AG10803 (cell line): Measurements from ENCODE around the gene ARTN.

ENCODE experiments used
- DNase-seq: peaks from one replicate; pipeline ENCODE4 v3.0.0; 2010; ENCODE audit warnings: low read depth
- H3K4me3 ChIP-seq: 2 replicates; pipeline ENCODE4 v1.5.1; 2011; ENCODE audit warnings: mild to moderate bottlenecking, low read length, control low read depth
- CTCF ChIP-seq: conservative IDR thresholded peaks from 2 replicates; pipeline ENCODE4 v1.5.1; 2011; ENCODE audit warnings: mild to moderate bottlenecking, low read length, control low read depth, inconsistent platforms

The ARTN gene

DNA sequence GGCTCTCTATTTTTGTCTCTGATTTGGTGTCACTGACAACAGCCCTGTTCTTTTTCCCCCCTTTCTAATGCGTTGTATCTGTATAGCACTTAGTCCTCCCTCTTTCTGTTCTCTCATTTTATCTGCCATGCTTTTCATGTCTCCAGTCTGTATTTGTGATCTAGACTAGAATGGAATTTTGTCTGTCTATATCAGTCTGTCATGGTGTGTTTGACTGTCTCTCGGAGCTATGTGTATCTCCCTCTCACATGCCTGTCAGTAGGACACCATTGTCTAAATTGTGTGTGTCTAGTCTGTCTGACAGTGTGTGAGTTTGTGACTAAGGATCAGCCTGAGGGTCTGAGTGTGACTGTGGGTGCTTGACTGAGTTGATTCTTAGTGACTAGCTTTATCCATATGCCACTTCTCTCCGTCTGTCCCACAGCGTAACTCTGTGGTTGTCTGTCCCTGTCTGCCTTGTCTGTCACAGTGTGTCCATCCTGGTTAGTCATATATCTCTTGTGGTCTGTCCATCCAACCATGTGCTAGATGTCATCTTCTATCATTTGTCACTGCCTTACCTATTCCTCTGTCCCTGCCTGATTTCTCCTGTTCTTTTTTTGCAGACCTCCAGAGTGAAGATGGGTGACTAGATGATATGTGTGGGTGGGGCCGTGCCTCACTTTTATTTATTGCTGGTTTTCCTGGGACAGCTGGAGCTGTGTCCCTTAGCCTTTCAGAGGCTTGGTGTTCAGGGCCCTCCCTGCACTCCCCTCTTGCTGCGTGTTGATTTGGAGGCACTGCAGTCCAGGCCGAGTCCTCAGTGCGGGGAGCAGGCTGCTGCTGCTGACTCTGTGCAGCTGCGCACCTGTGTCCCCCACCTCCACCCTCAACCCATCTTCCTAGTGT is 44.0 kb downstream of the ARTN start:
- TF ChIP-seq CTCF = no peak
- peak overlapping the region; percentile 70 for H3K4me3 ChIP-seq
- DNase-seq = no peak

DNA sequence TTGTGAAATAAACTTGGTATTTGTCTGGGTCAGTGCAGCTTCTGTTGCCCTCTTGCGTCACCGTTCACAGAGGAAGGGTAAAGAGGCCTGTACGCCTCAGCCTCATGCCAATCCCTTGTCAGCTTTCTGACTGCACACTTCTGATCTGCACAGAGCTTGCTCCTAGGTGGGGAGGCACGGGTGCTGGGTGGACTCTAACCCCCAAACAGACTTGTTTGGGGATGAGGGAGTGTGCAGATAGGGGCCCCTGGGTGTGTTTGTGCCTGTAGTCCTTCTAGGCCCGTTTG is 44.6 kb downstream of the ARTN start:
- no peak for DNase-seq
- peak overlapping the region; percentile 70 for H3K4me3 ChIP-seq
- no peak for TF ChIP-seq CTCF

- H3K4me3 ChIP-seq = peak within 1 kb of the TSS; percentile 79
- peak; percentile 28 for DNase-seq
- no peak for TF ChIP-seq CTCF
These were observed 45.1 kb downstream of the ARTN start, which contains the start of gene B4GALT2 for GRCh38 chr1:43978551-43979260. Gene B4GALT2 (plus strand): TSS chr1:43979210. CDS start chr1:43981161, 1,951 bp downstream.

GRCh38 chr1:43979261-43979527 is 45.6 kb downstream of the ARTN start:
- no peak for TF ChIP-seq CTCF
- no peak for DNase-seq
- peak overlapping the region; percentile 79 for H3K4me3 ChIP-seq

DNA sequence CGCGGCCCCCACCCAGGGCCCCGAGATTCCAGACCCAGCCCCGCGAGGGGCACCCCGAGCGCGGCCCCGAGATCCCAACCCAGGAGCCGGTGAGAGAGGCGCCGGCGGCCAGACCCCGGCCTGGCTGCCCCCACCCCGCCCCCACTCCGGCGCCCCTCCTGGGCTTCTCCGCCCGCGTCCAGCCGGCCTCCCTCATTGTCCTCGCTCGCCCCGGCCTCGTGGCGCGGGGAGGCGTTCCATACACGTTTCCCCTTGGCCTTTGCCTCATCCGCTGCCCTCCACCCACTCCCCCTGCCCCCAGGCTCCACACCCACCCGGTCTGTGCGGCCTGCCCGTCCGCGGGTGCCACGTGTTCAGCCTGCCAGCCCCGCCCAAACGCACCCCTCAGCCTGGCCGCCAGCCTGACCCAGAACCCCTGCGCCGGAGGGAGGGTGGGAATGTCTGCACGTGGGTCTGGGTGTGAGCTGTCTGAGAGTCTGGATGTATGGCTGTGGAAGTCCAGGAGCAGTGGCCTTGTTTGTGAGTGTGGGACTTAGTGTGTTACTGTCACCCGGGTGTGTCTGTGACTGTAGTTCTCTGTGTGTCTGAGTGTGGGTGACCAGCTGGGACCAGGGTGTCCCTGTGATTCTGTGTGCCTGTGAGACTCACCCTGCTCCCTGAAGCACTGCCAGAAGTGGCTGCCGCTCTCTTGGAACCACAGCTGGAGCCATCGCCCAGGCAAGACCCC is 46.1 kb downstream of the ARTN start:
- peak overlapping the region; percentile 79 for H3K4me3 ChIP-seq
- TF ChIP-seq CTCF = no peak
- DNase-seq = peak; percentile 60

DNA sequence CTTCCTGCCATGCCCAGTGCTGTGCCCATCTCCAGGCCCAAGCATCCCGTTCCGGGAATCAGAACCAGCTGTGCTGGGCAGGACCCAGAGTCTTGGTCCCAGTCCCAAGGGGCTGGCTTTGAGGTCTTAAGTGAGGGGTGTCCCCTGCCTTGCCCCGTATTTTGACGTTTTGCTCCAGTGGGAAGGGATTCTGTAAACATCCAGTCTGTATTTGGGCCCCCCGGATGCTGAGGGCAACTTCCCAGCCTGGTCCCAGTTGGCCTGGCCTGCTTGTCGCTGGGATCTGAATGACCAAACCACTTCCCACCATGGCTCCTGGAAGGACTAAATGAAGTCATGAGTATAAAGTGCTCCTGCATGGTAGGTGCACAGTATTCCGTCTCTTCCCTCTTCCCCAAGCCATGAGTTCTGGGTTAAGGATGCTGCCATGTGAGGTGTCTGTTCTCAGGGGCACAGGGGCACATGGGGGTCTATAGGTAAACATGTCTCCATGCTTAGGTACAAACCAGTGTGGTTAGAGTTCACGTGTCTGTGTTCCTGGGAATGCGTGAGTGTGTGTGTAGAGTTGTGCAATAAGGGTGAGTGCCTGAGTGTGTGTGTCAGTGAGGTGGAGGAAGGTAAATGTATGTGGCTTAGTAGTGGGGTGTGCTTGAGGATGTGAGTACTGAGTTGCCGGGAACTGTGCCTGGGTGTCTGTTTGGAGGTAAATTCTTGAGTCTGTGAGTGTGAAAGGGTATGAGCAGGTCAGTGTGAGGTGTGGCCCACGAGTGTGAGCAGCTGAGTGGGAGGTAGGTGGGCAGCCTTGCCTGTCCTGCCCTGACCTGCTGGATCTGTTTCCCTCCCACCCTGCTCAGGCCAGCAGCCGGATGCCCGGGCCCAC is 46.9 kb downstream of the ARTN start:
- peak overlapping the region; percentile 79 for H3K4me3 ChIP-seq
- TF ChIP-seq CTCF = no peak
- DNase-seq = peak; percentile 51
